ENCODE data around the gene ZSWIM5.
"Not testable (repeated sequence)": the region's sequence is repeated elsewhere in the genome, so short reads cannot be mapped to it uniquely, and the experiment has no call there.

Gene ZSWIM5

GRCh38 chr1:45141247-45142003 is 65.0 kb downstream of the ZSWIM5 start:
- ChIA-PET CTCF (no interaction called here), POLR2A (no interaction called here)
- no peak overlapping the region for H3K4me3 ChIP-seq (ENCODE audit: low read depth, low read length)
- TF ChIP-seq, protein P1, sequence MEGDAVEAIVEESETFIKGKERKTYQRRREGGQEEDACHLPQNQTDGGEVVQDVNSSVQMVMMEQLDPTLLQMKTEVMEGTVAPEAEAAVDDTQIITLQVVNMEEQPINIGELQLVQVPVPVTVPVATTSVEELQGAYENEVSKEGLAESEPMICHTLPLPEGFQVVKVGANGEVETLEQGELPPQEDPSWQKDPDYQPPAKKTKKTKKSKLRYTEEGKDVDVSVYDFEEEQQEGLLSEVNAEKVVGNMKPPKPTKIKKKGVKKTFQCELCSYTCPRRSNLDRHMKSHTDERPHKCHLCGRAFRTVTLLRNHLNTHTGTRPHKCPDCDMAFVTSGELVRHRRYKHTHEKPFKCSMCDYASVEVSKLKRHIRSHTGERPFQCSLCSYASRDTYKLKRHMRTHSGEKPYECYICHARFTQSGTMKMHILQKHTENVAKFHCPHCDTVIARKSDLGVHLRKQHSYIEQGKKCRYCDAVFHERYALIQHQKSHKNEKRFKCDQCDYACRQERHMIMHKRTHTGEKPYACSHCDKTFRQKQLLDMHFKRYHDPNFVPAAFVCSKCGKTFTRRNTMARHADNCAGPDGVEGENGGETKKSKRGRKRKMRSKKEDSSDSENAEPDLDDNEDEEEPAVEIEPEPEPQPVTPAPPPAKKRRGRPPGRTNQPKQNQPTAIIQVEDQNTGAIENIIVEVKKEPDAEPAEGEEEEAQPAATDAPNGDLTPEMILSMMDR (IDR thresholded peaks at IDR 0.05; ENCODE audit: insufficient read depth, low read length, missing control alignments) = no peak
- no peak for DNase-seq (ENCODE audit: low read depth, low spot score)

DNA sequence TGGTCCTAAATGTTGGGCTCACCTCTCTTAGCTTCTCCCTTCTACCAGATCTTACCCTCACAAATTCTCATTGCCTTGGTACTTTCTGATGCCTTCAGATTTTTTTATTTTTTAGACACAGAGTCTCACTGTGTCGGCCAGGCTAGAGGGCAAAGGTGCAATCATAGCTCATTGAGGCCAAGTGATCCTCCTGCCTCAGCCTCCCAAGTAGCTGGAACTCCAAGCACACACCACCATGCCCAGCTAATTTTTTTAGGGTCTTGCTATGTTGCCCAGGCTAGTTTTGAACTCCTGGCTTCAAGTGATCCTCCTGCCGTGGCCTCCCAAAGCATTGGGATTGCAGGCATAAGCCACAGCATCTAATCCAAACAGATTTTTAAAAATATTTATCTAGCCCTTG is 69.4 kb downstream of the ZSWIM5 start:
- CTCF ChIA-PET = no interaction called here
- no peak for DNase-seq (ENCODE audit: low read depth, low spot score)
- TF ChIP-seq, protein P1 (IDR thresholded peaks at IDR 0.05; ENCODE audit: insufficient read depth, low read length, missing control alignments) = no peak
- POLR2A ChIA-PET = no interaction called here
- H3K4me3 ChIP-seq (ENCODE audit: low read depth, low read length) = no peak overlapping the region

- no peak for DNase-seq (ENCODE audit: low read depth, low spot score)
- ChIA-PET CTCF (no interaction called here), POLR2A (no interaction called here)
- TF ChIP-seq, protein P1 (IDR thresholded peaks at IDR 0.05; ENCODE audit: insufficient read depth, low read length, missing control alignments) = no peak
- H3K4me3 ChIP-seq (ENCODE audit: low read depth, low read length) = no peak overlapping the region
Observed at GRCh38 chr1:45135316-45135715, 71.1 kb downstream of the ZSWIM5 start.

DNA sequence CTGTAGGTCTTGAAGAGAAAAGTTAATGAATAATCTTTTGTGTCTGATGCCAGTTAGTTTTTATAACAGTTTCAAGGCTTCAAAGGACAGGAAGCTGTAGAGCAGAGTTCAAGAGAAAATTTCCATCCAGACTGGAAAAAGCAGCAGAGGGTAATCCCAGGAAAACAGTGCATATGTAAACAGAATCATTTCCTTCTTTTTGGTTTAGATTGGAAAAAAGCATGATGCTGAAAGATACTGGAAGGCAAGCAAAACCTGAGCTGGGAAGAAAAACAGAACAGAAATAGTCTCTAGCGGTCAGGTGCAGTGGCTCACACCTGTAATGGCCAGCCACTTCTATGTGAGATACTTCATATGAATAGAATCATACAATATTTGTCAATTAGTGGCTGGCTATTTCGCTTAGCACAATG is 71.9 kb downstream of the ZSWIM5 start:
- H3K4me3 ChIP-seq (ENCODE audit: low read depth, low read length) = no peak overlapping the region
- ChIA-PET CTCF (no interaction called here), POLR2A (no interaction called here)
- no peak for DNase-seq (ENCODE audit: low read depth, low spot score)
- TF ChIP-seq, protein P1 (IDR thresholded peaks at IDR 0.05; ENCODE audit: insufficient read depth, low read length, missing control alignments) = no peak

- H3K4me3 ChIP-seq (ENCODE audit: low read depth, low read length); POLR2A ChIA-PET; DNase-seq (ENCODE audit: low read depth, low spot score); CTCF ChIA-PET: not testable (repeated sequence)
Observed at GRCh38 chr1:45132719-45133118, 73.7 kb downstream of the ZSWIM5 start.

- DNase-seq (ENCODE audit: low read depth, low spot score) = no peak
- no peak overlapping the region for H3K4me3 ChIP-seq (ENCODE audit: low read depth, low read length)
- POLR2A ChIA-PET = no interaction called here
Observed at GRCh38 chr1:45123358-45123757, 83.0 kb downstream of the ZSWIM5 start.

More at GRCh38 chr1:45123358-45123757, 83.0 kb downstream of the ZSWIM5 start:
- TF ChIP-seq, protein P1 (IDR thresholded peaks at IDR 0.05; ENCODE audit: insufficient read depth, low read length, missing control alignments) = no peak
- CTCF ChIA-PET = no interaction called here
